Peyer's patch (tissue), 4 donors: ENCODE measurements around the gene DYTN. TPM values are rescaled to one million over a fixed set of nuclear protein-coding genes. Genes with fewer than 3 reads are reported as not detected.

Experiments
- DNase-seq, 3 donors: peaks; one replicate each; pipeline ENCODE4 v3.0.0-alpha.2; 2017 to 2019
- H3K27ac ChIP-seq, 4 donors: fragments of 200-600 bp; sonication (generic); one replicate each; pipeline ENCODE4 v1.5.1; 2016 to 2019
- H3K27me3 ChIP-seq, 2 donors: fragments of 200-600 bp; sonication (generic); one replicate each; pipeline ENCODE4 v1.5.1; 2019
- H3K36me3 ChIP-seq, 3 donors: fragments of 200-600 bp; sonication (generic); one replicate each; pipeline ENCODE4 v1.5.1; 2016 to 2019
- H3K4me1 ChIP-seq, 4 donors: fragments of 200-600 bp; sonication (generic); one replicate each; pipeline ENCODE4 v1.5.1; 2016 to 2019
- H3K4me3 ChIP-seq, 4 donors: fragments of 200-600 bp; sonication (generic); 1 replicate in 3 of 4; 2 replicates in 1 of 4; pipeline ENCODE4 v1.5.1; 2016 to 2019; ENCODE audit warnings: mild to moderate bottlenecking in 1 of 4
- H3K9me3 ChIP-seq, 4 donors: fragments of 200-600 bp; sonication (generic); one replicate each; pipeline ENCODE4 v1.5.1; 2016 to 2019; ENCODE audit warnings: mild to moderate bottlenecking in 1 of 4
- CTCF ChIP-seq, 6 experiments: fragments of 450-650 bp in 4 of 6; fragments of 200-600 bp in 2 of 6; sonication (generic) in 1 of 6; IDR thresholded peaks; one replicate each; pipeline ENCODE4 v1.5.1; 2017 to 2019; ENCODE audit warnings: antibody characterized with exemption in 6 of 6, mild to moderate bottlenecking in 3 of 6, moderate library complexity in 1 of 6
- POLR2A ChIP-seq, 2 donors: fragments of 450-650 bp; IDR thresholded peaks; one replicate each; pipeline ENCODE4 v1.5.1; 2017; ENCODE audit warnings: antibody characterized with exemption in 2 of 2, mild to moderate bottlenecking in 2 of 2, moderate library complexity in 2 of 2
- total RNA-seq, 4 donors: library from RNA; depleted of rRNA; stranded (reverse); fragments of >200 nt; gene quantifications; one replicate each; pipeline ENCODE4 v1.1.0, GENCODE V29; 2016

DYTN gene
- total RNA-seq, 4 donors from 2014 or later, result not detected

- no peaks in the 10 kb centered on the region for H3K4me1 ChIP-seq
- H3K36me3 ChIP-seq, result no peaks in the 10 kb centered on the region
- no peak overlapping the region for H3K27ac ChIP-seq
- no peaks in the 10 kb centered on the region for H3K9me3 ChIP-seq
- no peaks in the 10 kb centered on the region for H3K27me3 ChIP-seq
- TF ChIP-seq POLR2A (IDR thresholded peaks at IDR 0.05) (no peak), CTCF (IDR thresholded peaks at IDR 0.05) (no peak)
- no peak for DNase-seq
- no peak overlapping the region for H3K4me3 ChIP-seq
Observed at GRCh38 chr2:206683546-206683945, 34.6 kb downstream of the DYTN start.

GRCh38 chr2:206670531-206671319 is 47.5 kb downstream of the DYTN start:
- TF ChIP-seq POLR2A (IDR thresholded peaks at IDR 0.05) (no peak), CTCF (IDR thresholded peaks at IDR 0.05) (no peak)
- H3K36me3 ChIP-seq, result no peaks in the 10 kb centered on the region
- no peak overlapping the region for H3K4me3 ChIP-seq
- no peak for DNase-seq
- H3K27me3 ChIP-seq, result no peaks in the 10 kb centered on the region
- no peaks in the 10 kb centered on the region for H3K9me3 ChIP-seq
- H3K27ac ChIP-seq, result no peak overlapping the region
- H3K4me1 ChIP-seq, result no peaks in the 10 kb centered on the region

GRCh38 chr2:206665251-206665650 is 52.9 kb downstream of the DYTN start:
- Histone ChIP-seq H3K27ac (no peak overlapping the region), H3K4me3 (no peak overlapping the region), H3K4me1 (no peaks in the 10 kb centered on the region), H3K36me3 (no peaks in the 10 kb centered on the region), H3K27me3 (no peaks in the 10 kb centered on the region), H3K9me3 (no peaks in the 10 kb centered on the region)
- no peak for TF ChIP-seq CTCF (IDR thresholded peaks at IDR 0.05)
- TF ChIP-seq POLR2A (IDR thresholded peaks at IDR 0.05), result no peak
- DNase-seq, result no peak

- no peak overlapping the region for H3K4me3 ChIP-seq
- no peaks in the 10 kb centered on the region for H3K27me3 ChIP-seq
- TF ChIP-seq POLR2A (IDR thresholded peaks at IDR 0.05), result no peak
- no peak for TF ChIP-seq CTCF (IDR thresholded peaks at IDR 0.05)
- H3K27ac ChIP-seq, result no peak overlapping the region
- H3K9me3 ChIP-seq, result no peaks in the 10 kb centered on the region
- H3K36me3 ChIP-seq, result no peaks in the 10 kb centered on the region
- no peak for DNase-seq
- H3K4me1 ChIP-seq, result no peaks in the 10 kb centered on the region
Observed at GRCh38 chr2:206657087-206657486, 61.1 kb downstream of the DYTN start.

- Histone ChIP-seq H3K9me3 (no peaks in the 10 kb centered on the region), H3K4me3 (no peak overlapping the region), H3K36me3 (no peaks in the 10 kb centered on the region), H3K4me1 (no peaks in the 10 kb centered on the region), H3K27me3 (no peaks in the 10 kb centered on the region), H3K27ac (no peak overlapping the region)
- DNase-seq, result no peak
- TF ChIP-seq CTCF (IDR thresholded peaks at IDR 0.05), result no peak
- TF ChIP-seq POLR2A (IDR thresholded peaks at IDR 0.05), result no peak
Observed at GRCh38 chr2:206647985-206648384, 70.2 kb downstream of the DYTN start.
